HG02885 (cell line): Measurements from ENCODE around the gene TAS2R3.
A peak's percentile ranks its signal among the peaks of the same experiment; 100 is the strongest.

Source experiments
- ATAC-seq: cut with Tn5 transposase; IDR thresholded peaks from one replicate; pipeline ENCODE4 v1.9.1; 2021; ENCODE audit warnings: mild to moderate bottlenecking; ENCODE audit not compliant: unreplicated experiment, poor library complexity

TAS2R3 gene

DNA sequence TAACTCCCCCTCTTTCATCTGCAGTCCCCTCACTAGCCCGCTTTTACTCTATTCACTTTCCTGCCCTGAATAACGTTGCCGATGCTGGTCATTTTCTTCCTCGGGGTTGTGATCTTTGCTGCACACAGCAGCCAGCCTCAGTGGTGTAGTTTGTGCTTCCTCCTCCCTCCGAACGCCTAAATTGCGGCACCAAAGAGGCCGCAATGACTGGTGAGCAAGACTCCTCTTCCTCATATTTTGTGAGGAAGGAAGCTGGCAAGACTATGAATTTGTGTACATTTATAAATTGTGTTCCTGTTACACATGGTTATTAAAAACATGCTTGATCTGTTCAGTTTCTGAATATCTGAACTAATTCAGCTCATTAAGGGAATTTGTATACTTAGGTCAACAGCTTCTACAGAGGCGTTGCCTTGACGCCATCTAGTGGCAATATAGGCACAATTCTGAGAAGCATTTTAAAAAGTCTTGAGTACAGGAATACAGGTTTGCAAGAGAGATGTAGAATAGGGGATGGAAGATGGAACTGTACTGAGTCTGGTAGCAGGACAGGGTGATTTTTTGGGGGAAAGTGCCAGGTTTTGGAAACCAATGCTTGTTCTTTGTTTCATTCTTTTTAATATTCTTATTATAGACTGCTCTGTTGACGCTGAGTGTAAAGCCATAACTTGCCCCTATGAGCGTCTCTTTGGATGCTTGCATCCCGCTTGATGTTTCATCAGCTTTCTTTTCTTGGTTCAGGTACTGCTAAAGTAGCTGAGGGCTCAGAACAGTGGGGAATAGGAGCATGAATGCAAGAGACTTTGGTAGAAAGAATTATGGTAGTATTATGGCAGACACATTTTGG lies 22.0 kb downstream of the TAS2R3 start:
- ATAC-seq = peak; percentile 87

DNA sequence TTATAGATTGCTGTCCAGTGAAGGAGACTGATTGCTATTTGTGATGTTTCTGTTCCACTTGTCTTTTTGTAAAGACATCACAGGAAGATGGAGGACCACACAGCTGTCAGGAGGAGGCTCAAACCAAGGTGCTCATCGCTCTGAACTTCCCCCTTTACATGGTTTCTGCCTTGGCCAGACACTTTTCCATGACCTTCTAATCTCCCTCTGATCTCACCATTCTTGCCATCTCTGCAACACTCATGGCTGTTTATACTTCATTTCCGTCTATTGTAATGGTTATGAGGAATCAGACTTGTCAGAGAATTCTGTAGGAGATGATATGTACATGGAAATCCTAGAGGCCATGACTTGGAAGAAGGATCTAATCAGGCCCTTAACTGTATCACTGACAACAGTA lies 24.4 kb downstream of the TAS2R3 start:
- ATAC-seq = no peak

DNA sequence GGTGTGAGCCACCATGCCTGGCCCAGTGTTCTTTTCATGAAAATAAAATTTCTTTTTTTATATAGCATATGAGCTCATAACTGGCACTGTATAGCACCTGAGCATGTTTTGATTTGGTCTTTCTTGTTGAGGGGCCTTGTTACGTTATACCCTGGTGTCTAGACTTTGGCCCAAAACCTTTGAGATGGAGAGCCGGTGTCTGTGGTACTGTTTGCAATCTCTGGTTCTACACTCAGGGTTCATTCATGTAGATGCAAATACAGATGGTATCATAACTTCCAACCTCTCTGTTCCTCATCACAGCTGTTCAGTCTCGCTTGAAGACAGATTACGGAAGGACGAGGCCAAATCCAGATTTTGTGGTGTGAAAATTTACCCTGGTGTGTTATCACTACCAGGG lies 26.0 kb downstream of the TAS2R3 start, which contains the start of gene TAS2R5:
TSS of gene TAS2R5 (plus strand) at position 301 of the 400 bp plus-strand sequence. CDS start 145 bp downstream, outside the sequence.
- no peak for ATAC-seq

DNA sequence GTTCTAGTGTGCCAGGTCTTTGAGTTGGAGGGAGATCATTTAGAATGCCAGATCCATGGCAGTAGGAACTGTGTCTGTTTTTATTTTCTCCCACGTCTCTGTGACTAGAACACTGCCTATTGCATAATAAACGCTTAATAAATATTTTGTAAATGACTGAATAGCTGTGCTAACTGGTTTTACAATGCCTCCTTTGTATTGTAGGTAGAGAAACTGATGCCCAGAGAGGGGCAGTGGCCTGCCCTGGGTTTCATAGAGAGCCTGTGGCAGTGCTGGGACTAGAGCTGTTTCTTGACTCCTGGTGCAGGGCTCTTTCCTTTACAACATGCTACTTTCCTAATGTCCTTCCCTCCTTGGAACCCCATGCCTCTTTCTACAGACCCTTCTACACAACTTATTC lies 28.6 kb downstream of the TAS2R3 start:
- ATAC-seq = no peak
